Left lung (tissue), 8 donors: Measurements from ENCODE around the gene MGAT5B. TPM values are rescaled to one million over a fixed set of nuclear protein-coding genes. Genes with fewer than 3 reads are reported as not detected.

Experiments
- polyA plus RNA-seq, 6 donors: library from polyadenylated mRNA; unstranded; fragments of 120-200 nt; gene quantifications; one replicate each; pipeline ENCODE4 v1.2.1, GENCODE V29; 2013; ENCODE audit not compliant: insufficient read length in 6 of 6
- total RNA-seq, 2 donors: library from RNA; stranded (reverse); fragmentation: NEBNext Ultra II Directional; extraction: Animal tissue kit (Norgen Biotek cat#: 25700); gene quantifications; one replicate each; pipeline ENCODE4 v1.2.1, GENCODE V29; 2021
- donor health status: DM: no; HTN: yes; CAD: no.
- donor health status: DM: no; HTN: no; CAD: no.

Gene MGAT5B
- total and polyA plus RNA-seq, 8 donors, result 1.0 to 1.9 (median 1.3) TPM

Other genes starting within 250 kb of the MGAT5B start
- gene ST6GALNAC1, start 224.6 kb upstream of the MGAT5B start, total RNA-seq, result 10 to 100 TPM; 21.0 to 46.0 TPM
- 1 to 10 TPM; 2.1 to 4.9 (median 2.6) TPM for gene ST6GALNAC1, start 224.6 kb upstream of the MGAT5B start, polyA plus RNA-seq
- 100 to 1,000 TPM in 1 of 2 donors, 10 to 100 TPM in 1; 83.2 to 211 TPM for gene MXRA7, start 157.4 kb upstream of the MGAT5B start, total RNA-seq
- gene MXRA7, start 157.4 kb upstream of the MGAT5B start, polyA plus RNA-seq, result 100 to 1,000 TPM in 1 of 6 donors, 10 to 100 TPM in 5; 71.5 to 110 (median 88.2) TPM
- gene JMJD6, start 141.8 kb upstream of the MGAT5B start, total RNA-seq, result 10 to 100 TPM; 23.5 to 35.9 TPM
- 10 to 100 TPM; 21.9 to 31.9 (median 26.1) TPM for gene JMJD6, start 141.8 kb upstream of the MGAT5B start, polyA plus RNA-seq
- 10 to 100 TPM; 30.6 to 33.5 TPM for gene METTL23, start 141.6 kb upstream of the MGAT5B start, total RNA-seq
- 10 to 100 TPM; 34.7 to 40.2 (median 37.1) TPM for gene METTL23, start 141.6 kb upstream of the MGAT5B start, polyA plus RNA-seq
- gene SRSF2, start 131.1 kb upstream of the MGAT5B start, total RNA-seq, result 100 to 1,000 TPM; 114 to 174 TPM
- 100 to 1,000 TPM; 324 to 393 (median 362) TPM for gene SRSF2, start 131.1 kb upstream of the MGAT5B start, polyA plus RNA-seq
- gene MFSD11, start 130.3 kb upstream of the MGAT5B start, total RNA-seq, result 10 to 100 TPM; 23.6 to 38.2 TPM
- gene MFSD11, start 130.3 kb upstream of the MGAT5B start, polyA plus RNA-seq, result 10 to 100 TPM; 30.4 to 38.4 (median 35.3) TPM